PC-3 (cell line): Measurements from ENCODE around the gene FGD4.

ENCODE experiments used
- EZH2 ChIP-seq: fragments of 300-600 bp; sonication (generic); IDR thresholded peaks from one replicate; pipeline ENCODE4 v1.6.1; 2017; ENCODE audit warnings: antibody characterized with exemption, mild to moderate bottlenecking, low read length; ENCODE audit not compliant: unreplicated experiment
- EZH2phosphoT487 ChIP-seq: fragments of 300-600 bp; sonication (generic); IDR thresholded peaks from 2 replicates; pipeline ENCODE4 v1.6.1; 2018; ENCODE audit warnings: mild to moderate bottlenecking, antibody characterized with exemption, low read length, borderline replicate concordance
- TF ChIP-seq, protein P1 (sequence below): fragments of 300-600 bp; sonication (generic); conservative IDR thresholded peaks from 2 replicates; pipeline ENCODE4 v1.5.1; 2017; ENCODE audit warnings: antibody characterized with exemption, low read depth, mild to moderate bottlenecking, low read length

DNA sequence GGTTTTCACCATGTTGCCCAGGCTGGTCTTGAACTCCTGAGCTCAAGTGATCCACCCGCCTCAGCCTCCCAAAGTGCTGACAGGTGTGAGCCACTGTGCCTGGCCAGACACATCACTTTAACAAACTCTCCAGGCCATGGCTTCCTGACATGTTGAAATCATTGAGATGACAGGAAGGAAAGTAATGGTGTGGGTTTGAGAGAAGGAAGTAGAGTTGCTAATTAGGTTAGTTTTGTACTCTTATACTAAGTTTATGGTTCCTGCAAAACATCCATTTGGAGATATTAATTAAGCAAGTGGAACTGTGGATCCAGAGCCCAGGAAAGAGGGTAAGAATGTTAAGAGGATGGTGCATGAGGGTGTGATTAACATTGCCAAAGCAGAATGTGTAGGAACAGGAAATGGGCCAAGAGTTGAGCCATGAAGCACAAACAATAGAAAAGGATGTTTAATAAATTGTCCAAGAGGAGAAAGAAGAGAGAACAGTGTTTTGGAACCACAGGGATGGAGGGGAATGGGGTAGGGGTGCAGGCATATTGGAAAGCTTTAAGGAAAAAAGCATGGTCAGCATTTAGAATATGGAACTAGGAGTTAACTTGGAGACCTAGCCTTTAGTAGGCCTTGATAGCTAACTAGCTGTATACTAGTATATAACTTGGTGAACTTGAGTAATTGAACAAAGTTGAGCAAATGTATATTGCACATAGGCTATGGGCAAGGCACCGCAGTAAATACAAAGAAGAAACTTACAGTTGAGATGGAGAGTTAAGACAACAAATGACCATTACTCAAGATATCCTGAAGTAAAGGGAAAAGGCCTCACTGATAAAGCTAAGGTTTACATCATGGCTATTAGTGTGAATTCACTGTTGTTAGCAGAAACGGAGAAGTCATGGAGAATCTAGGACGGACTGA is 188.5 kb downstream of the FGD4 start:
- TF ChIP-seq, protein P1, sequence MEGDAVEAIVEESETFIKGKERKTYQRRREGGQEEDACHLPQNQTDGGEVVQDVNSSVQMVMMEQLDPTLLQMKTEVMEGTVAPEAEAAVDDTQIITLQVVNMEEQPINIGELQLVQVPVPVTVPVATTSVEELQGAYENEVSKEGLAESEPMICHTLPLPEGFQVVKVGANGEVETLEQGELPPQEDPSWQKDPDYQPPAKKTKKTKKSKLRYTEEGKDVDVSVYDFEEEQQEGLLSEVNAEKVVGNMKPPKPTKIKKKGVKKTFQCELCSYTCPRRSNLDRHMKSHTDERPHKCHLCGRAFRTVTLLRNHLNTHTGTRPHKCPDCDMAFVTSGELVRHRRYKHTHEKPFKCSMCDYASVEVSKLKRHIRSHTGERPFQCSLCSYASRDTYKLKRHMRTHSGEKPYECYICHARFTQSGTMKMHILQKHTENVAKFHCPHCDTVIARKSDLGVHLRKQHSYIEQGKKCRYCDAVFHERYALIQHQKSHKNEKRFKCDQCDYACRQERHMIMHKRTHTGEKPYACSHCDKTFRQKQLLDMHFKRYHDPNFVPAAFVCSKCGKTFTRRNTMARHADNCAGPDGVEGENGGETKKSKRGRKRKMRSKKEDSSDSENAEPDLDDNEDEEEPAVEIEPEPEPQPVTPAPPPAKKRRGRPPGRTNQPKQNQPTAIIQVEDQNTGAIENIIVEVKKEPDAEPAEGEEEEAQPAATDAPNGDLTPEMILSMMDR = no peak
- TF ChIP-seq EZH2 (no peak), EZH2phosphoT487 (no peak)
